Ovary (tissue), 9 donors: ENCODE results near the gene WWTR1. TPM values are rescaled to one million over a fixed set of nuclear protein-coding genes. Genes with fewer than 3 reads are reported as not detected.
A peak's percentile ranks its signal among the peaks of the same experiment; 100 is the strongest.

Experiments
- DNase-seq, 5 donors: peaks; one replicate each; pipeline ENCODE4 v3.0.0-alpha.2; 2019 to 2020
- H3K27ac ChIP-seq, 2 donors: fragments of 200-600 bp; one replicate each; pipeline versions ENCODE4 v1.5.1 to v1.8.0; 2019 to 2022
- H3K27me3 ChIP-seq: fragments of 200-600 bp; one replicate; pipeline ENCODE4 v1.8.0; 2022
- H3K36me3 ChIP-seq: fragments of 200-600 bp; sonication (generic); one replicate; pipeline ENCODE4 v1.5.1; 2019
- H3K4me1 ChIP-seq: one replicate; pipeline ENCODE4 v1.8.1; 2013; ENCODE audit warnings: mild to moderate bottlenecking, moderate library complexity; ENCODE audit not compliant: insufficient read depth
- H3K4me3 ChIP-seq: fragments of 200-600 bp; sonication (generic); one replicate; pipeline ENCODE4 v1.5.1; 2017
- H3K9me3 ChIP-seq, 2 donors: fragments of 200-600 bp in 1 of 2; sonication (generic) in 1 of 2; one replicate each; pipeline versions ENCODE4 v1.5.1 to v1.8.1; 2013 to 2019; ENCODE audit warnings: mild to moderate bottlenecking in 1 of 2, moderate library complexity in 1 of 2
- CTCF ChIP-seq, 3 donors: fragments of 450-650 bp in 2 of 3; fragments of 200-600 bp in 1 of 3; IDR thresholded peaks; one replicate each; pipeline versions ENCODE4 v1.5.1 to v1.8.0; 2016 to 2022; ENCODE audit warnings: antibody characterized with exemption in 3 of 3, mild to moderate bottlenecking in 1 of 3
- EP300 ChIP-seq: sonication (generic); formaldehyde crosslinking; IDR thresholded peaks from one replicate; pipeline ENCODE4 v1.6.1; 2017; ENCODE audit warnings: antibody characterized with exemption
- POLR2A ChIP-seq: fragments of 450-650 bp; IDR thresholded peaks from one replicate; pipeline ENCODE4 v1.6.1; 2017; ENCODE audit warnings: antibody characterized with exemption, mild to moderate bottlenecking, moderate library complexity
- WGBS, 3 donors: extraction: QIAGEN DNeasy Blood & Tissue Kit in 1 of 3; methylation state at CpG; one replicate each; pipeline versions ENCODE4 v1.1.5 to v1.1.7; 2013 to 2017; 5-methylcytosine and 5-hydroxymethylcytosine counted together
- intact Hi-C, 4 donors: fragments of 100-400 bp; cut with DNase I; formaldehyde crosslinking; loops; one replicate each; pipeline versions ENCODE4 v1.11.0 to v1.15.1; 2022 to 2023
- polyA plus RNA-seq, 2 donors: library from polyadenylated mRNA; stranded (reverse); fragments of 200-250 nt in 1 of 2; fragments of 350-450 nt in 1 of 2; fragmentation: Illumina TruSeq in 1 of 2; extraction: RNeasy Lipid Tissue Mini Kit (QIAGEN cat#74804) in 1 of 2; gene quantifications; one replicate each; pipeline ENCODE4 v1.2.3, GENCODE V29; 2013 to 2014
- total RNA-seq, 7 donors: library from RNA; depleted of rRNA in 2 of 7; stranded (reverse); fragments of >200 nt in 2 of 7; fragmentation: NEBNext Ultra II Directional in 3 of 7; extraction: Animal tissue kit (Norgen Biotek cat#: 25700) in 3 of 7; gene quantifications; one replicate each; pipeline versions ENCODE4 v1.1.0 to v1.2.4, GENCODE V29; 2016 to 2023
- donor health status: DM: no; HTN: no; CAD: no; lungs with moderate emphysema.
- donor health status: DM: no; HTN: no; CAD: no.
- donor health status: Bipolar disorder and iron deficiency.
- donor health status: DM: yes; HTN: yes; CAD: no.
- donor health status: DM: no; HTN: no; CAD: no.
- donor health status: DM: yes; HTN: yes; CAD: no.

WWTR1 gene
- total and polyA plus RNA-seq, 9 donors: 65.4 to 160 (median 96.4) TPM

GRCh38 chr3:149545049-149545448, 112.8 kb downstream of the WWTR1 start:
- no peak for DNase-seq
- Histone ChIP-seq H3K36me3 (no peaks in the 10 kb centered on the region), H3K27me3 (no peaks in the 10 kb centered on the region), H3K9me3 (no peaks in the 10 kb centered on the region), H3K4me3 (no peak overlapping the region), H3K27ac (no peak overlapping the region), H3K4me1 (peaks cover 28% of the 10 kb centered on the region)
- no peak for TF ChIP-seq CTCF (IDR thresholded peaks at IDR 0.05)
- no peak for TF ChIP-seq POLR2A
- intact Hi-C loops: loop anchor here in 1 of 4 donors (5.0 kb wide), 1 partner anchor 112 kb away; the partner anchor contains the start of gene WWTR1
- WGBS, 3 donors: 89 to 99% (median 96%) methylated on average over 2 of the region's 2 CpGs

GRCh38 chr3:149542375-149543312, 115.2 kb downstream of the WWTR1 start:
- H3K27ac ChIP-seq: no peak overlapping the region
- no peak overlapping the region for H3K4me3 ChIP-seq
- no peaks in the 10 kb centered on the region for H3K9me3 ChIP-seq
- no peaks in the 10 kb centered on the region for H3K36me3 ChIP-seq
- no peak for DNase-seq
- no peaks in the 10 kb centered on the region for H3K27me3 ChIP-seq
- intact Hi-C loops: no loop called here
- 57 to 72% (median 65%) methylated on average over 9 of the region's 9 CpGs for WGBS, 3 donors
- TF ChIP-seq POLR2A: no peak
- no peak for TF ChIP-seq CTCF (IDR thresholded peaks at IDR 0.05)
- peaks cover 23% of the 10 kb centered on the region for H3K4me1 ChIP-seq

GRCh38 chr3:149541091-149541491, 116.7 kb downstream of the WWTR1 start:
- Histone ChIP-seq H3K4me1 (peaks cover 21% of the 10 kb centered on the region), H3K9me3 (no peaks in the 10 kb centered on the region), H3K36me3 (no peaks in the 10 kb centered on the region), H3K27ac (no peak overlapping the region), H3K27me3 (no peaks in the 10 kb centered on the region), H3K4me3 (no peak overlapping the region)
- intact Hi-C loops: no loop called here
- WGBS, 3 donors: 12 to 31% (median 13%) methylated on average over 3 of the region's 3 CpGs
- no peak for TF ChIP-seq EP300
- TF ChIP-seq POLR2A: no peak
- TF ChIP-seq CTCF (IDR thresholded peaks at IDR 0.05): no peak
- peak in 1 of 5 donors; percentile 13 for DNase-seq

- Histone ChIP-seq H3K9me3 (no peaks in the 10 kb centered on the region), H3K4me3 (no peak overlapping the region), H3K27ac (no peak overlapping the region), H3K27me3 (no peaks in the 10 kb centered on the region), H3K36me3 (no peaks in the 10 kb centered on the region), H3K4me1 (peaks cover 28% of the 10 kb centered on the region)
- intact Hi-C loops: loop anchor here in 2 of 4 donors (5.0 to 10.0 kb wide), 3 partner anchors 56 to 119 kb away; partner anchors contain the start of gene WWTR1 (in 2 of the 2)
- 97% methylated on average over 1 of the region's 1 CpG for WGBS, 3 donors
- TF ChIP-seq EP300 (no peak), CTCF (IDR thresholded peaks at IDR 0.05) (no peak), POLR2A (no peak)
- no peak for DNase-seq
Observed at GRCh38 chr3:149538371-149538770, 119.5 kb downstream of the WWTR1 start.
